Activated CD4-positive, alpha-beta T cell treated with anti-CD3 and anti-CD28 coated beads for 36 hours (primary cell): Measurements from ENCODE around the gene D2HGDH. TPM values are rescaled to one million over a fixed set of nuclear protein-coding genes. Genes with fewer than 3 reads are reported as not detected.

Source experiments
- total RNA-seq, 2 experiments: library from RNA; stranded (reverse); gene quantifications; one replicate each; pipeline ENCODE4 v1.2.3, GENCODE V29; 2021

D2HGDH gene
- total RNA-seq, 2 experiments from 2014 or later: 18.2 to 34.1 TPM

Other genes starting within 250 kb of the D2HGDH start
- 100 to 1,000 TPM in 1 of 2 experiments, 10 to 100 TPM in 1; 93.5 to 123 TPM for gene STK25, start 226.0 kb upstream of the D2HGDH start, total RNA-seq
- under 1 TPM; 0.09 to 0.64 TPM for gene BOK, start 175.9 kb upstream of the D2HGDH start, total RNA-seq
- gene THAP4, start 97.5 kb upstream of the D2HGDH start, total RNA-seq: 10 to 100 TPM; 42.5 to 54.1 TPM
- 10 to 100 TPM; 71.8 to 80.1 TPM for gene ATG4B, start 96.9 kb upstream of the D2HGDH start, total RNA-seq
- 10 to 100 TPM; 79.8 to 93.1 TPM for gene DTYMK, start 47.8 kb upstream of the D2HGDH start, total RNA-seq
- gene ING5, start 32.6 kb upstream of the D2HGDH start, total RNA-seq: 10 to 100 TPM; 38.4 to 39.7 TPM
- 1 to 10 TPM in 1 of 2 experiments, under 1 TPM in 1; 0.94 to 1.0 TPM for gene GAL3ST2, start 42.2 kb downstream of the D2HGDH start, total RNA-seq
- under 1 TPM; 0.76 to 0.89 TPM for gene NEU4, start 74.6 kb downstream of the D2HGDH start, total RNA-seq
- gene PDCD1, start 124.3 kb downstream of the D2HGDH start, total RNA-seq: 10 to 100 TPM; 33.2 to 37.2 TPM
- under 1 TPM in 1 of 2 experiments, not detected in 1; 0.07 TPM for gene RTP5, start 135.1 kb downstream of the D2HGDH start, total RNA-seq